GM23338 (cell line): ENCODE data around the gene SPRR1A. TPM values are rescaled to one million over a fixed set of nuclear protein-coding genes. Genes with fewer than 3 reads are reported as not detected.

Source experiments
- ATAC-seq: fragments of 200-7000 bp; cut with Tn5 transposase; 3 replicates; pipeline ENCODE4 v1.9.1; 2020
- DNase-seq: peaks from one replicate; pipeline ENCODE4 v3.0.0-alpha.2; 2015; ENCODE audit warnings: low spot score
- H2AFZ ChIP-seq: fragments of 200-600 bp; sonication (generic); 2 replicates; pipeline ENCODE4 v1.8.0; 2016; ENCODE audit warnings: antibody characterized with exemption, mild to moderate bottlenecking, moderate library complexity
- H3F3A ChIP-seq: fragments of 200-600 bp; sonication (generic); replicated peaks from 2 replicates; pipeline ENCODE4 v1.8.0; 2017; ENCODE audit warnings: antibody characterized with exemption, mixed run types, low read depth
- H3K27ac ChIP-seq: fragments of 200-600 bp; sonication (generic); 2 replicates; pipeline ENCODE4 v1.6.1; 2016; ENCODE audit warnings: low read depth
- H3K27me3 ChIP-seq: fragments of 200-600 bp; sonication (generic); 2 replicates; pipeline ENCODE4 v1.8.0; 2016; ENCODE audit warnings: mild to moderate bottlenecking, mixed run types, moderate library complexity; ENCODE audit not compliant: insufficient read depth
- H3K36me3 ChIP-seq: fragments of 200-600 bp; sonication (generic); 2 replicates; pipeline ENCODE4 v1.8.0; 2016; ENCODE audit warnings: mild to moderate bottlenecking; ENCODE audit not compliant: insufficient read depth
- H3K4me1 ChIP-seq: fragments of 200-600 bp; sonication (generic); 2 replicates; pipeline ENCODE4 v1.8.0; 2016; ENCODE audit warnings: mild to moderate bottlenecking, moderate library complexity; ENCODE audit not compliant: insufficient read depth
- H3K4me2 ChIP-seq: fragments of 200-600 bp; sonication (generic); 2 replicates; pipeline ENCODE4 v1.7.1; 2017; ENCODE audit warnings: mixed run types
- H3K4me3 ChIP-seq: fragments of 200-600 bp; sonication (generic); 2 replicates; pipeline ENCODE4 v1.6.1; 2016; ENCODE audit warnings: mixed run types
- H3K79me2 ChIP-seq: fragments of 200-600 bp; sonication (generic); replicated peaks from 2 replicates; pipeline ENCODE4 v1.8.0; 2017; ENCODE audit warnings: mild to moderate bottlenecking; ENCODE audit not compliant: insufficient read depth
- H3K9me2 ChIP-seq: fragments of 200-600 bp; sonication (generic); 2 replicates; pipeline ENCODE4 v1.8.0; 2017; ENCODE audit not compliant: insufficient read depth
- H4K20me1 ChIP-seq: fragments of 200-600 bp; sonication (generic); replicated peaks from 2 replicates; pipeline ENCODE4 v1.8.0; 2017; ENCODE audit warnings: mild to moderate bottlenecking; ENCODE audit not compliant: insufficient read depth
- H3K27ac Mint-ChIP-seq: 2 replicates; pipeline ENCODE4 v1.8.0; 2020; ENCODE audit warnings: inconsistent platforms, mild to moderate bottlenecking, moderate library complexity, mixed read lengths
- H3K27me3 Mint-ChIP-seq: 3 replicates; pipeline ENCODE4 v1.8.0; 2022; ENCODE audit warnings: low read depth, mild to moderate bottlenecking, moderate library complexity, mixed read lengths, inconsistent platforms; ENCODE audit not compliant: insufficient read depth, poor library complexity
- H3K36me3 Mint-ChIP-seq: 3 replicates; pipeline ENCODE4 v1.8.0; 2021; ENCODE audit warnings: low read depth, mild to moderate bottlenecking, inconsistent platforms, moderate library complexity, mixed read lengths
- H3K4me1 Mint-ChIP-seq: 3 replicates; pipeline ENCODE4 v1.8.0; 2020; ENCODE audit warnings: mild to moderate bottlenecking, inconsistent platforms, mixed read lengths
- H3K4me3 Mint-ChIP-seq: 3 replicates; pipeline ENCODE4 v1.8.0; 2021; ENCODE audit warnings: moderate library complexity, mild to moderate bottlenecking, inconsistent platforms, mixed read lengths
- H3K9me3 Mint-ChIP-seq: 3 replicates; pipeline ENCODE4 v1.8.0; 2020; ENCODE audit warnings: moderate library complexity, mild to moderate bottlenecking, inconsistent platforms, mixed read lengths
- CREB1 ChIP-seq: fragments of 250-450 bp; sonication (Bioruptor Pico); IDR thresholded peaks from 2 replicates; pipeline ENCODE4 v1.5.0; 2020; ENCODE audit warnings: low read depth, mild to moderate bottlenecking, moderate library complexity
- EZH2phosphoT487 ChIP-seq: fragments of 200-600 bp; sonication (generic); IDR thresholded peaks from one replicate; pipeline ENCODE4 v1.8.1; 2018; ENCODE audit warnings: antibody characterized with exemption; ENCODE audit not compliant: unreplicated experiment
- JUNB ChIP-seq: IDR thresholded peaks from one replicate; pipeline ENCODE4 v1.6.1; 2016; ENCODE audit warnings: antibody characterized with exemption; ENCODE audit not compliant: unreplicated experiment
- NANOG ChIP-seq: IDR thresholded peaks from 2 replicates; pipeline ENCODE4 v1.6.1; 2016; ENCODE audit warnings: antibody characterized with exemption, borderline replicate concordance
- STAT1 ChIP-seq: IDR thresholded peaks from one replicate; pipeline ENCODE4 v1.6.1; 2016; ENCODE audit warnings: antibody characterized with exemption; ENCODE audit not compliant: unreplicated experiment
- ZNF114 ChIP-seq: fragments of 250-450 bp; sonication (Bioruptor Pico); IDR thresholded peaks from 2 replicates; pipeline ENCODE4 v1.5.0; 2020; ENCODE audit warnings: mild to moderate bottlenecking, moderate library complexity
- ZNF331 ChIP-seq: fragments of 250-450 bp; sonication (Bioruptor Pico); IDR thresholded peaks from 2 replicates; pipeline ENCODE4 v1.5.0; 2020; ENCODE audit warnings: low read depth, mild to moderate bottlenecking, moderate library complexity
- polyA plus RNA-seq: library from polyadenylated mRNA; unstranded; fragments of >200 nt; fragmentation: Nextera tagmentation; extraction: Ambion mirVana; gene quantifications from 2 replicates; pipeline ENCODE4 v1.2.1, GENCODE V29; 2016
- total RNA-seq: library from RNA; depleted of rRNA; stranded (reverse); fragments of >200 nt; shearing (Covaris generic); gene quantifications from 2 replicates; pipeline ENCODE4 v1.2.3, GENCODE V29; 2014
- TF ChIP-seq, protein P1 (sequence below): IDR thresholded peaks from 2 replicates; pipeline ENCODE4 v1.6.1; 2016; ENCODE audit warnings: antibody characterized with exemption
- TF ChIP-seq, protein P2 (sequence below), 2 experiments: fragments of 200-600 bp in 1 of 2; sonication (generic) in 1 of 2; conservative IDR thresholded peaks; 2 replicates each; pipeline versions ENCODE4 v1.5.1 to v1.6.1; 2016 to 2017; ENCODE audit warnings: antibody characterized with exemption in 2 of 2, low read depth in 2 of 2, mild to moderate bottlenecking in 2 of 2, moderate library complexity in 1 of 2
- TF ChIP-seq, protein P3 (sequence below): IDR thresholded peaks from one replicate; pipeline ENCODE4 v1.6.1; 2018; ENCODE audit warnings: antibody characterized with exemption; ENCODE audit not compliant: unreplicated experiment

The SPRR1A gene
- total and polyA plus RNA-seq, 2 experiments from 2014 or later: not detected

DNA sequence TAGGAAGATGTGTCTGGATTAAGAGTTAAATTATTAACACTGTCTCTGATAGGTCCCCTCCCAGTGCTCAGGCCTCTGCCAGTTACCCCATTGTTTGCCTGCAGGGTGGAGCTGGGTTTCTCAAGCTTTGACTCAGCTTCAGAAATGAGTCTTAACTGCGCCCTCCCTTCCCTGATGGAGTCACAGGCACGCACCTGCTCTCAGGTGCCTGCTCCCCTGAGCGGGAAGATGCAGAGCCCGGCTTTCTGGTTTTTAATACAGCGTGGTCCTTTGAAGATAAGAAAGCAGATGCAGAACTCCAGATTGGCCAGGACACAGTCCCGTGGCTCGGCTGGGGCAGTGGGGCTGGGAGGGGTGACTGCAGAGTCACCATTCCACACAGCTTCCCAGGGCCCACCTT lies 16.7 kb upstream of the SPRR1A start:
- Histone ChIP-seq H4K20me1 (no peaks in the 10 kb centered on the region), H2AFZ (peak overlapping the region; percentile 66; the same call in 1 of the 2 replicates), H3F3A (no peaks in the 10 kb centered on the region), H3K4me2 (no peak overlapping the region), H3K9me2 (peaks cover 19% of the 10 kb centered on the region), H3K4me3 (no peak overlapping the region), H3K27me3 (no peaks in the 10 kb centered on the region), H3K4me1 (no peaks in the 10 kb centered on the region), H3K27ac (no peak overlapping the region), H3K36me3 (no peaks in the 10 kb centered on the region), H3K79me2 (no peaks in the 10 kb centered on the region)
- Mint-ChIP-seq H3K27me3 (peaks cover 2% of the 10 kb centered on the region), H3K36me3 (no peaks in the 10 kb centered on the region), H3K27ac (no peak overlapping the region), H3K9me3 (no peaks in the 10 kb centered on the region), H3K4me3 (no peak overlapping the region), H3K4me1 (no peaks in the 10 kb centered on the region)
- ATAC-seq: no peak
- TF ChIP-seq CREB1 (no peak), STAT1 (no peak), ZNF114 (CRISPR knock-in tag) (no peak), JUNB (no peak), ZNF331 (no peak), EZH2phosphoT487 (no peak)
- TF ChIP-seq, protein P1, sequence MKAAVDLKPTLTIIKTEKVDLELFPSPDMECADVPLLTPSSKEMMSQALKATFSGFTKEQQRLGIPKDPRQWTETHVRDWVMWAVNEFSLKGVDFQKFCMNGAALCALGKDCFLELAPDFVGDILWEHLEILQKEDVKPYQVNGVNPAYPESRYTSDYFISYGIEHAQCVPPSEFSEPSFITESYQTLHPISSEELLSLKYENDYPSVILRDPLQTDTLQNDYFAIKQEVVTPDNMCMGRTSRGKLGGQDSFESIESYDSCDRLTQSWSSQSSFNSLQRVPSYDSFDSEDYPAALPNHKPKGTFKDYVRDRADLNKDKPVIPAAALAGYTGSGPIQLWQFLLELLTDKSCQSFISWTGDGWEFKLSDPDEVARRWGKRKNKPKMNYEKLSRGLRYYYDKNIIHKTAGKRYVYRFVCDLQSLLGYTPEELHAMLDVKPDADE: no peak
- TF ChIP-seq, protein P2, sequence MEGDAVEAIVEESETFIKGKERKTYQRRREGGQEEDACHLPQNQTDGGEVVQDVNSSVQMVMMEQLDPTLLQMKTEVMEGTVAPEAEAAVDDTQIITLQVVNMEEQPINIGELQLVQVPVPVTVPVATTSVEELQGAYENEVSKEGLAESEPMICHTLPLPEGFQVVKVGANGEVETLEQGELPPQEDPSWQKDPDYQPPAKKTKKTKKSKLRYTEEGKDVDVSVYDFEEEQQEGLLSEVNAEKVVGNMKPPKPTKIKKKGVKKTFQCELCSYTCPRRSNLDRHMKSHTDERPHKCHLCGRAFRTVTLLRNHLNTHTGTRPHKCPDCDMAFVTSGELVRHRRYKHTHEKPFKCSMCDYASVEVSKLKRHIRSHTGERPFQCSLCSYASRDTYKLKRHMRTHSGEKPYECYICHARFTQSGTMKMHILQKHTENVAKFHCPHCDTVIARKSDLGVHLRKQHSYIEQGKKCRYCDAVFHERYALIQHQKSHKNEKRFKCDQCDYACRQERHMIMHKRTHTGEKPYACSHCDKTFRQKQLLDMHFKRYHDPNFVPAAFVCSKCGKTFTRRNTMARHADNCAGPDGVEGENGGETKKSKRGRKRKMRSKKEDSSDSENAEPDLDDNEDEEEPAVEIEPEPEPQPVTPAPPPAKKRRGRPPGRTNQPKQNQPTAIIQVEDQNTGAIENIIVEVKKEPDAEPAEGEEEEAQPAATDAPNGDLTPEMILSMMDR (conservative IDR thresholded peaks at IDR 0.05; ENCODE audit: low read depth in 2 of 2): no peak
- TF ChIP-seq, protein P3, sequence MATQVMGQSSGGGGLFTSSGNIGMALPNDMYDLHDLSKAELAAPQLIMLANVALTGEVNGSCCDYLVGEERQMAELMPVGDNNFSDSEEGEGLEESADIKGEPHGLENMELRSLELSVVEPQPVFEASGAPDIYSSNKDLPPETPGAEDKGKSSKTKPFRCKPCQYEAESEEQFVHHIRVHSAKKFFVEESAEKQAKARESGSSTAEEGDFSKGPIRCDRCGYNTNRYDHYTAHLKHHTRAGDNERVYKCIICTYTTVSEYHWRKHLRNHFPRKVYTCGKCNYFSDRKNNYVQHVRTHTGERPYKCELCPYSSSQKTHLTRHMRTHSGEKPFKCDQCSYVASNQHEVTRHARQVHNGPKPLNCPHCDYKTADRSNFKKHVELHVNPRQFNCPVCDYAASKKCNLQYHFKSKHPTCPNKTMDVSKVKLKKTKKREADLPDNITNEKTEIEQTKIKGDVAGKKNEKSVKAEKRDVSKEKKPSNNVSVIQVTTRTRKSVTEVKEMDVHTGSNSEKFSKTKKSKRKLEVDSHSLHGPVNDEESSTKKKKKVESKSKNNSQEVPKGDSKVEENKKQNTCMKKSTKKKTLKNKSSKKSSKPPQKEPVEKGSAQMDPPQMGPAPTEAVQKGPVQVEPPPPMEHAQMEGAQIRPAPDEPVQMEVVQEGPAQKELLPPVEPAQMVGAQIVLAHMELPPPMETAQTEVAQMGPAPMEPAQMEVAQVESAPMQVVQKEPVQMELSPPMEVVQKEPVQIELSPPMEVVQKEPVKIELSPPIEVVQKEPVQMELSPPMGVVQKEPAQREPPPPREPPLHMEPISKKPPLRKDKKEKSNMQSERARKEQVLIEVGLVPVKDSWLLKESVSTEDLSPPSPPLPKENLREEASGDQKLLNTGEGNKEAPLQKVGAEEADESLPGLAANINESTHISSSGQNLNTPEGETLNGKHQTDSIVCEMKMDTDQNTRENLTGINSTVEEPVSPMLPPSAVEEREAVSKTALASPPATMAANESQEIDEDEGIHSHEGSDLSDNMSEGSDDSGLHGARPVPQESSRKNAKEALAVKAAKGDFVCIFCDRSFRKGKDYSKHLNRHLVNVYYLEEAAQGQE: no peak
- DNase-seq: peak; percentile 7

DNA sequence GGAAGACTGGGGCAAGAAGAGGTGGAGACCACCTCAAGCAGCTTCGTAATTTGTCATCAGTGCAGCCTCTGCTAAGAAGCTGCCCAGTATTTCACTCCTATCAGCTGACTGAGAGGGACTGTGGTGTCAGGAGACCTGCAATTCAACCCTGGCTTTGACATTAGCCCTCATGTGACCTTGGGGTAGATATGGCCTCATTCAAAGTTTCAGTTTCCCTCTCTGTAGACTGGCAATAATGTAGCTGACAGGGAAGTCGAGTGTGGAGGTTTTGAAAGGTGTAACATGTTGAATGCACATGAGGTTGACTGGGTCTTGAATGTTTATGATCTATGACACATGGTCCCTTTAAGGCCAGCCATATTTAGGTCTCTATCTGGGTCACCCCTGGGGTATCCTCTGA lies 15.6 kb upstream of the SPRR1A start:
- no peak overlapping the region for H3K4me2 ChIP-seq
- peaks cover 2% of the 10 kb centered on the region for H3K27me3 Mint-ChIP-seq
- no peaks in the 10 kb centered on the region for H3K36me3 Mint-ChIP-seq
- no peak overlapping the region for H3K4me3 ChIP-seq
- H3K27ac ChIP-seq: no peak overlapping the region
- ATAC-seq (no peak), DNase-seq (no peak)
- H3K27ac Mint-ChIP-seq: no peak overlapping the region
- H3K9me3 Mint-ChIP-seq: no peaks in the 10 kb centered on the region
- H3K27me3 ChIP-seq: no peaks in the 10 kb centered on the region
- H2AFZ ChIP-seq: no peak overlapping the region
- no peaks in the 10 kb centered on the region for H3F3A ChIP-seq
- H4K20me1 ChIP-seq: no peaks in the 10 kb centered on the region
- H3K36me3 ChIP-seq: no peaks in the 10 kb centered on the region
- H3K9me2 ChIP-seq: peaks cover 13% of the 10 kb centered on the region; the same call in 1 of the 2 replicates
- no peak overlapping the region for H3K4me3 Mint-ChIP-seq
- no peaks in the 10 kb centered on the region for H3K79me2 ChIP-seq
- no peaks in the 10 kb centered on the region for H3K4me1 Mint-ChIP-seq
- H3K4me1 ChIP-seq: no peaks in the 10 kb centered on the region
- TF ChIP-seq, protein P1: no peak
- TF ChIP-seq NANOG (no peak), EZH2phosphoT487 (no peak)
